Right ventricle myocardium superior (tissue), 1 donor: ENCODE results near the gene SLC4A1. TPM values are rescaled to one million over a fixed set of nuclear protein-coding genes. Genes with fewer than 3 reads are reported as not detected.
A peak's percentile ranks its signal among the peaks of the same experiment; 100 is the strongest.

Experiments used
- ATAC-seq: fragments of 200-7000 bp; cut with Tn5 transposase; one replicate; pipeline ENCODE4 v1.9.1; 2020; ENCODE audit warnings: mild to moderate bottlenecking; ENCODE audit not compliant: poor library complexity
- DNase-seq: peaks from one replicate; pipeline ENCODE4 v3.0.0-alpha.2; 2020
- intact Hi-C: fragments of 100-400 bp; cut with DNase I; formaldehyde crosslinking; loops from one replicate; pipeline ENCODE4 v1.11.2; 2022
- total RNA-seq: library from RNA; stranded (reverse); fragmentation: NEBNext Ultra II Directional; extraction: Animal tissue kit (Norgen Biotek cat#: 25700); gene quantifications from one replicate; pipeline ENCODE4 v1.2.1, GENCODE V29; 2021
- donor health status: DM: no; HTN: yes; CAD: no; lungs with severe emphysema.

SLC4A1 gene
- total RNA-seq, 1 donor from 2014 or later, result 0.30 TPM

GRCh38 chr17:44213403-44214229 lies 54.3 kb downstream of the SLC4A1 start:
- no peak for ATAC-seq
- DNase-seq, result no peak
- intact Hi-C loops, result loop anchor here (2.0 kb wide), 1 partner anchor 111 kb away; the partner anchor contains the start of gene SLC25A39

DNA sequence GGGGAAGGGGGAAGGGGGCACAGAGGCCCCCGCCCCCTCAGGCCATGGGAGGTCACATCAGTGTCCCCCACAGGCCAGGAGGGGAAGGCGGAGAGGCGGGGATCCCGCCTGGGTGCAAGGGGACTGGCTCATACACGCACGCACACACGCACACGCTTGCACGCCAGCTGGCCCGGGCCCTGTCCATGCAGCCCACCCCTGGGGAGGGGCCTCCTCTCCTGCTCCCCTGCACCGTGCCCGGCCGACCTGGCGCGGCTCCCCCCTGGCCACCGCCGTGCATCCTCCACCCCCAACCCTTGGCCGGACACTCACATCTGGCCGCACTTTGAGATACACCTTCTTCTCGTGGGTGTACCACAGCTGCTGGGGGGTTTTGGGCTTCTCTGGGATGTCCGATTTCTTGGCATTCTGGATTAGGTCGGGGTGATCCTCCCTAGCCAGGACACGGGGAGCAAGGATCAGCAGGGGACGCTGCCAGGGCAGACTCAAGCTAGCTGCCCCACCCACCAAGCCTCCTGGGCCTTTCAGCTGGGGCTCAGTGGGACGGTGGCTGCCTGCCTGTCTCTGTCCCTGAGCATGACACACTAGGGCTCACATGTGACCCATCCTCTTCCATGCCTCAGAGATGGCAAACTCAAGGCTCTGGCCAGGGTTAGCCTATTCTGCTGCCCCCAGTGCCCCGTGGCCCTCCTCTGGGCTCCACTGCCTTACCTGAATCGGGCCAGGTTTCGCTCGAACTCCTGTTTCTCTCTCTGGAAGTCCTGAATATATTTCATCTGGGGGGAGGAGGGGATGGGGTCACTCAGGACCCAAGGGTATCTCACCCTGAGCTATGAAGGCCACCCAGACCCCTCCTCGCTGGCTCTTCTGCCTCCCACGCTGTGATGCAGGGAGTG lies 55.2 kb downstream of the SLC4A1 start:
- intact Hi-C loops, result no loop called here
- DNase-seq (no peak), ATAC-seq (no peak)

- ATAC-seq (no peak), DNase-seq (no peak)
- intact Hi-C loops, result no loop called here
Observed at GRCh38 chr17:44211281-44212265, 56.4 kb downstream of the SLC4A1 start.

DNA sequence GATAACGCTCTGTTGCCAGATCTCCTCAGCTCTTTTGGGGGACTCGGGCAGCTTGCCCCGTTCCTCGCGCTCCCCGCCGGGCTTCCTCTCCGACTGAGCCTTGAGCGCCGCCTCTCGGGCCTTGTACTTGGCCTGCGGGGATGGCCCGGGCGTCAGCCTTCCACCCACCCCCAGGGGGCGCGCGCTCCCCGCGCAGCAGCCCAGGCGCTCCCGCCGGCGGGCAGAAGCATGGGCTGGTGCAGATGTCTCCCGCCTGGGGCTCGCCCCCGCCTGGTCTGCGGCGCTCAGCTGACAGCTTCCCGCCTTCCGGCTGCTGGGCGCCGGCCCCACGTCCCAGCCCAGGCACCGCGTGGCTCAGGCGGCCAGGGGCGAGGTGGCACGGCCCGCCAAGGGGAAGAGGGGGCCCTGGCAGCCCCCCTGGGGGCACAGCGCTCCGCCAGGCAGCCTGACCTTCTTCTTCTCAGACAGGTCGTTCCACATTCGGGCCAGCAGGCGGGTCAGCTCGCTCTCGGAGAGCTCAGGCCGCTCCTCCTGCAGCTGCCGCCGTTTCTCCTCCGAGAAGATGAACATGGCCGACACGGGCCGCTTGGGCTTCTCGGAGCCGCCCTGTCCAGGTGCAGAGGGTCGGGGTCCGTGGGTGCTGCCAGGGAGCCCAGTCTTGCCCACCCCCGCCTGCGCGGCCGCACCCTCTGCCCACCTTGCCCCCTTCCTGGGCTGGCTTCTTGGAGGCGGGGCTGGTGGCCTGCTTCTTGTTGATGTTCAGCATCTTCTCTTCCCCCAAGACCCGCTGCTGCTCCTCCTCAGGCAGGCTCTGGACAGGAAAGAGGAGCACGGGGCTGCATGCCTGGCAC lies 57.4 kb downstream of the SLC4A1 start:
- ATAC-seq, result peak; percentile 95
- intact Hi-C loops, result no loop called here
- peak; percentile 94 for DNase-seq

DNA sequence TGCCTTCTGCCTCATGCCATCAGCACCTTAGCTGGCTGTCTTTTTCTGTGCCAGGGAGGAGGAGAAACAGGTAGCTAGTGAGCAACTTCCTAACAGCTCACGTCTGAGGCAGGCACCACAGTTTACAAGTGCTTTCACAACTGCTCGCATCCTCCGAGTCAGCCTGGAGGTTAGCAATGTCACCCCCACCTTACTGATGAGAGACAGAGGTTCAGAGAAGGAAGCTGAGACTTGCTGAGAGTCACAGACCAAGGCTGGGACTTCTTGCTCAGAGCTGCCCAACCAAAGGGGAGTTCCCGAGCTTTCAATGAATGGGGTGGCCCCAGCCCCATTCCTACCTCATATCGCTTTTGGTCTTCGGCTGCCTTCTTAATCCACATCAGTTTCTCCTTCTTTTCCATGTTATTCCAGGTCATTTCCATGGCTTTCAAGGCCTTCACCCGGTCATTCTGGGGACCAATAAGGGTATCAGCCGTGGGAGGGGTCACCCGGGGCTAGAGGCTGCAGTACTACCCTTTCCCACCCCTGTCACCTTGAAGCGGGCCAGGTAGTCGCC lies 58.1 kb downstream of the SLC4A1 start:
- ATAC-seq, result no peak
- intact Hi-C loops, result no loop called here
- DNase-seq, result no peak

- intact Hi-C loops, result no loop called here
- DNase-seq (no peak), ATAC-seq (no peak)
Observed at GRCh38 chr17:44207743-44208142, 60.2 kb downstream of the SLC4A1 start.

- DNase-seq, result no peak
- no peak for ATAC-seq
- intact Hi-C loops, result no loop called here
Observed at GRCh38 chr17:44207319-44207718, 60.6 kb downstream of the SLC4A1 start.

- DNase-seq, result no peak
- ATAC-seq, result no peak
Observed at GRCh38 chr17:44206825-44207155, 61.1 kb downstream of the SLC4A1 start.

GRCh38 chr17:44205962-44206824 lies 61.7 kb downstream of the SLC4A1 start:
- ATAC-seq (no peak), DNase-seq (no peak)
- intact Hi-C loops, result no loop called here

More at GRCh38 chr17:44206825-44207155, 61.1 kb downstream of the SLC4A1 start:
- intact Hi-C loops, result no loop called here

DNA sequence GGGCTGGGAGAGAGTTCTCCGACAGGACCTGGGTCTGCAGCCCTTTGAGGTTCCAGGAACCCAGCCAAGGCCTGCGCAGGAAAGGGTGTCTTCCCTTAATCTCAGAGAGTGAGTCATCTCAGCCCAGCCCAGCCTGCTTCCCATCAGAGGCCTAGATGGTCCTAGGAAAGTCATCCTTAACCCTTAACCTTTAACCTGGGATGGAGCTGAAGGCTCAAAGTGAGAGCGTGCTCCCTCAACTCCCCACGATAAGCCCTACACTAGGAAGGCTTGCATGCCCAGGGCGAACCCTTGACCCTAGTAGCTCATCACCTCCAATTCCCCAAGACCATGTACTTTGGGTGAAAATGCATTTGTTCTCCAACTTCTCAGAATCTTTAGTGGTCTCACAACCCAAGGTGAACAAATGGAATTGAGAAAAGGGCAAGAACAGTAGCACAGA lies 63.5 kb downstream of the SLC4A1 start:
- no peak for DNase-seq
- intact Hi-C loops, result no loop called here
- ATAC-seq, result no peak

DNA sequence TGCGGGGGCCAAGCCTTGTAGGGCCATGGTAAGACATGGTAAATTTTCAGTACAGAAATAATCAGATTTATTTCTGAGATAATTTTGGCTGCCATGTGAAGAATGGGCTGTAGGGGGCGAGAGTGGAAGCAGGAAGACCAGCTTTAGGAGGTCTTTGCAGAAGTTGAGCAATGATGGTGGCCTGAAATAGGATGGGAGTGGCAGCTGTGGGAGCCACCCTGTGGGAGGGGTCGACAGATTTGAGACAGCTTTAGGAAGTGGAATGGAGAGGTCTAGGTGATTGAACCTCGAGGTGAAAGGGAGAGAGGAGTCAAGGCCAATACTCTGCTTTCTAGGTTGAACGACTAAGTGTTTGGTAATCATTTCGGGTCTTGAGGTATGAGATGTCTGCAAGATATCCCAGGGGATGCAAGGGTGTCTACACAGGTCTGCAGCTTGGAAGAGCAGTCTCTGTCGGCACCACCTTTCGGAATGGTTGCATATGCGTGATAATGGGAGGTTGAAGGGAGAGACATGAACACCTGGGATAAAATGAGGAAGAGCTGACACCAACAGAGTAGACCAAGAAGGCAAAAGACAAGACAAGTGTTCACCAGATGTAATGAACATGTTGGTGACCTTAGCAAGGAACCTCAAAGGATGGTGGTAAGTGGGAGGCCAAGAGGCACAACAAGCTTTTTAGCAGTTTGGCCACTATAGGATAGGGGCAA lies 64.0 kb downstream of the SLC4A1 start:
- ATAC-seq (no peak), DNase-seq (no peak)
- intact Hi-C loops, result no loop called here

DNA sequence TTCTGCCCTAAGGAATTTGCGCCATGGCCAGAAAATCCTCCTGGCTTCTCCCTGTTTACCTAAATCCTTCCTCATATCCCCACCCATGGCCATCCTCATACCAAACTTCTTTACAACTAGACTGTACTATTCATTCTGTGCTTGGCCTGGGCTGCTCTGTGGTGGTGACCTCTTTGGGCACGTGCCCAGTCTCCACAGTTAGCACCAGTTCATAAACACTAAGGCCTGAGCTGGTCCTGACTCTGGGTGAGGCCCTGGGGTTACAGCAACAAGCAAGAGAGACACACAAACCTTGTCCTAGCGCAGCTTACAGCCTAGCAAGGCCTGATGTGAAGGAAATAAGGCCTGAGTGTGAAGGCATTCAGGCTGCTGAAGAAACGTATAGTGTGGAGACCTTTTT lies 65.2 kb downstream of the SLC4A1 start:
- no peak for ATAC-seq
- intact Hi-C loops, result no loop called here
- DNase-seq, result no peak

GRCh38 chr17:44200478-44201155 lies 67.3 kb downstream of the SLC4A1 start:
- intact Hi-C loops, result no loop called here
- DNase-seq (no peak), ATAC-seq (peak; percentile 1)

- DNase-seq (peak; percentile 99), ATAC-seq (peak; percentile 95)
- intact Hi-C loops, result no loop called here
Observed at GRCh38 chr17:44199553-44200477, 68.1 kb downstream of the SLC4A1 start, which contains the start of gene ATXN7L3. Gene ATXN7L3 (minus strand): TSS chr17:44199884. CDS start chr17:44198070, 1,814 bp downstream.
